ENCODE measurements around the gene TTC39C. TPM values are rescaled to one million over a fixed set of nuclear protein-coding genes. Genes with fewer than 3 reads are reported as not detected.
A peak's percentile ranks its signal among the peaks of the same experiment; 100 is the strongest.

TTC39C gene
- total RNA-seq: 10 to 100 TPM; 57.4 to 59.5 TPM
- polyA plus RNA-seq: 80.2 TPM

DNA sequence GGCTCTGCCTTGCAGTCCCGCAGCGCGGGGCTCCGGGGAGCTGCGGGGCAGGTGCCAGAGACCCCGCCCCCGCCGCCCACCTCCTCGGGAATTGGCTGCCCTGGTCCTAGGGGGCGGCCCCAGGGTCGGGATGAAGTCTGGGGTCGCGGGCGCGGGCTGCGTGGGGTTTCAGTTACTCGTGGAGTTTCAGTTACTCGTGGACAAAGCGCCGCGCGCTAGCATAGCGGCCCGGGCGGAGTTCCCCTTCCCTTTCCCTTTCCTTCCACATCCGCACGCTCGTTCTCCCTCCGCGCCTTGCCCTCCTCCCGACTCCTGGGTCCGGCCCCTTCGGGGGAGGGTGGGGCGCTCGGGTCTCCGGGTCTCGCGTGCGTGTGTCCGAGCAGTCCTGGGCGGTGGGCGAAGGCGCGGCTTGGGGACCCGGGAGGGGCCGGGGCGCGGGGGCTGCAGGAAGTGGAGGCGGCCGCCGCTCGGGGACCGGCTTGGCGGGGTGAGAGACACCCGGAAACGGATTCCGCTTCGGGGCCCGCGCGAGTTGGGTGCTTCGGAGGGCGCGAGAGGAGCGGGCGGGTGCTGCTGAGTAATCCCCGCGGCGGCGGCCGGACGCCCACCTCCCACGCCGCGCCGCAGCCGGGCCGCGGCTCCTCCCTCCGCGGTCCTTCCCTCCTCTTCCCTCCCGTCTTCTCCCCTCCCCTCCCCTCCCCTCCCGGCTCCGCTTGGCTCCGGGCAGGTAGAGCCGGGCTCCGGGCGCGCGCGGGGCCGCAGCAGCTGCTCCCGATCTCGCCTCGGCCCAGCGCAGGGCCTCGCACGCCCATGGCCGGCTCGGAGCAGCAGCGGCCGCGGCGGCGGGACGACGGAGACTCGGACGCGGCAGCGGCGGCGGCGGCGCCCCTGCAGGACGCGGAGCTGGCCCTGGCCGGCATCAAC lies at the start of gene TTC39C:
TTC39C (plus strand) TSS at position 693 of the 924 bp plus-strand sequence; CDS start at position 811, 118 bp downstream.
- Mint-ChIP-seq H3K36me3 (peaks cover 0 to 35% (median 7%) of the 10 kb centered on the region in 3 donors), H3K9me3 (no peaks in the 10 kb centered on the region), H3K4me1 (peaks cover 76 to 78% (median 78%) of the 10 kb centered on the region in 3 donors), H3K4me3 (peak within 1 kb of the TSS; percentile 95 to 99 (median 98)), H3K27ac (peak within 1 kb of the TSS; percentile 90 to 98 (median 96)), H3K27me3 (peaks cover 0 to 2% of the 10 kb centered on the region in 2 donors)
- H3K9me3 ChIP-seq (ENCODE audit: low read length): no peaks in the 10 kb centered on the region
- ChIA-PET POLR2A (interaction anchor here (0.7 to 1.7 kb wide), 5 partner anchors 13 to 74 kb away, joined by 3 to 6 read pairs (median 5); no protein-coding TSS in a partner anchor), CTCF (interaction anchor here (0.8 to 1.6 kb wide), 3 partner anchors 11 to 47 kb away, joined by 3 to 6 read pairs (median 3); no protein-coding TSS in a partner anchor)
- peak; percentile 78 to 89 (median 80) for DNase-seq
- H3K27ac ChIP-seq (ENCODE audit: low read depth, low read length): peak within 1 kb of the TSS; percentile 46
- H3K4me3 ChIP-seq (ENCODE audit: low read length): peak within 1 kb of the TSS; percentile 80
- H3K4me1 ChIP-seq (ENCODE audit: insufficient read depth, low read length): peaks cover 76% of the 10 kb centered on the region
- no peaks in the 10 kb centered on the region for H3K27me3 ChIP-seq (ENCODE audit: insufficient read depth, low read length, poor library complexity, severe bottlenecking)
- no peaks in the 10 kb centered on the region for H3K36me3 ChIP-seq (ENCODE audit: insufficient read depth, low read length)

GRCh38 chr18:23966909-23967308 lies 47.6 kb upstream of the TTC39C start:
- Mint-ChIP-seq H3K27ac (peak overlapping the region; percentile 66 to 98 (median 86)), H3K4me1 (peaks cover 77 to 82% (median 80%) of the 10 kb centered on the region in 3 donors), H3K27me3 (no peaks in the 10 kb centered on the region), H3K9me3 (no peaks in the 10 kb centered on the region), H3K36me3 (no peaks in the 10 kb centered on the region), H3K4me3 (peak overlapping the region in 6 of 7 donors; percentile 58 to 87 (median 70))
- Histone ChIP-seq H3K27me3 (ENCODE audit: insufficient read depth, low read length, poor library complexity, severe bottlenecking) (no peaks in the 10 kb centered on the region), H3K9me3 (ENCODE audit: low read length) (no peaks in the 10 kb centered on the region), H3K36me3 (ENCODE audit: insufficient read depth, low read length) (no peaks in the 10 kb centered on the region), H3K4me3 (ENCODE audit: low read length) (no peak overlapping the region), H3K4me1 (ENCODE audit: insufficient read depth, low read length) (peaks cover 74% of the 10 kb centered on the region), H3K27ac (ENCODE audit: low read depth, low read length) (no peak overlapping the region)
- no peak for DNase-seq
- POLR2A ChIA-PET: interaction anchor here (1.4 to 2.3 kb wide), 4 partner anchors 9 to 48 kb away, joined by 4 to 10 read pairs (median 7); partner anchors contain the start of gene TTC39C
- CTCF ChIA-PET: interaction anchor here (0.6 to 7.5 kb wide), 10 partner anchors 14 to 151 kb away, joined by 3 to 44 read pairs (median 3); partner anchors contain the start of gene TTC39C

DNA sequence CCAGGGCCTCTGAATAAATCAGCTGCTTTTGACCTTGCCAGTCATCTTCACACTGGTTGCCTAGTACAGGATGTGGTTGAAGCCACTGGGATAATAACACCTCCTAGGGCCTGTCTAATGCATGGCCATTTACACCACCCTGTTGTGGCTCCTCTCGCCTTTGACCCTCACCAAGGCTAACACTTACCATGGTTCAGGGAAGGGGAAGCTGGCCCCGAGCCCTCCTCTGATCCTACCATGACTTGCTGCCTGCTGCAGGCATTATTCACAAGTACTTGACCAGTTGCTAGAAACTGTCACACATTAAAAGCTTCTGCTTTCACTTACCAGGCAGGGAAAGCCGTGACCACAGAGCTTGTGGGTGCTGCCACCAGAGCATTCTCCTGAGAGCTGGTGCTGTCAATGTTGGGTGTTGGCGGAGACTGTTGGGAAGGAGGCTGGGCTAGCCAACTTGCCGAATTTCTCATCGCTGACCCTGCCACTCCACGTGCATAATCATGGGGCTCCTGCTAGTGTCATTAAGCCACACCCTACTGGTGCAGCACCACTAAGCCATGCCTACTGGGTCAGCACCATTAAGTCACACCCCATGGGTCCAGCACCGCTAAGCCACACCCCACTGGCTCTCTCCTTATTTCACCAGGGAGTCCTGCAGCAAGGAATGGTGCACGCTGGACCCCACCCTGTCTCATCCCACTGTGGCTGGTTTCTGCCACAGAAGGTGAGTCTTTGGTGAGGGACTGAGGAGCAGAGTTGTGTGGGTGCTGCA lies 47.0 kb upstream of the TTC39C start:
- Histone ChIP-seq H3K27me3 (ENCODE audit: insufficient read depth, low read length, poor library complexity, severe bottlenecking) (no peaks in the 10 kb centered on the region), H3K9me3 (ENCODE audit: low read length) (no peaks in the 10 kb centered on the region), H3K36me3 (ENCODE audit: insufficient read depth, low read length) (no peaks in the 10 kb centered on the region), H3K27ac (ENCODE audit: low read depth, low read length) (no peak overlapping the region), H3K4me1 (ENCODE audit: insufficient read depth, low read length) (peaks cover 80% of the 10 kb centered on the region), H3K4me3 (ENCODE audit: low read length) (no peak overlapping the region)
- Mint-ChIP-seq H3K27ac (peak overlapping the region; percentile 66 to 98 (median 86)), H3K4me3 (peak overlapping the region in 6 of 7 donors; percentile 58 to 87 (median 68)), H3K27me3 (no peaks in the 10 kb centered on the region), H3K36me3 (no peaks in the 10 kb centered on the region), H3K9me3 (no peaks in the 10 kb centered on the region), H3K4me1 (peaks cover 83 to 88% (median 86%) of the 10 kb centered on the region in 3 donors)
- CTCF ChIA-PET: interaction anchor here (0.9 to 7.5 kb wide), 11 partner anchors 10 to 151 kb away, joined by 3 to 44 read pairs (median 4); partner anchors contain the start of gene TTC39C
- POLR2A ChIA-PET: interaction anchor here (0.7 to 2.3 kb wide), 6 partner anchors 8 to 47 kb away, joined by 3 to 10 read pairs (median 5); partner anchors contain the start of gene TTC39C
- peak in 4 of 5 donors; percentile 13 to 66 (median 33) for DNase-seq

DNA sequence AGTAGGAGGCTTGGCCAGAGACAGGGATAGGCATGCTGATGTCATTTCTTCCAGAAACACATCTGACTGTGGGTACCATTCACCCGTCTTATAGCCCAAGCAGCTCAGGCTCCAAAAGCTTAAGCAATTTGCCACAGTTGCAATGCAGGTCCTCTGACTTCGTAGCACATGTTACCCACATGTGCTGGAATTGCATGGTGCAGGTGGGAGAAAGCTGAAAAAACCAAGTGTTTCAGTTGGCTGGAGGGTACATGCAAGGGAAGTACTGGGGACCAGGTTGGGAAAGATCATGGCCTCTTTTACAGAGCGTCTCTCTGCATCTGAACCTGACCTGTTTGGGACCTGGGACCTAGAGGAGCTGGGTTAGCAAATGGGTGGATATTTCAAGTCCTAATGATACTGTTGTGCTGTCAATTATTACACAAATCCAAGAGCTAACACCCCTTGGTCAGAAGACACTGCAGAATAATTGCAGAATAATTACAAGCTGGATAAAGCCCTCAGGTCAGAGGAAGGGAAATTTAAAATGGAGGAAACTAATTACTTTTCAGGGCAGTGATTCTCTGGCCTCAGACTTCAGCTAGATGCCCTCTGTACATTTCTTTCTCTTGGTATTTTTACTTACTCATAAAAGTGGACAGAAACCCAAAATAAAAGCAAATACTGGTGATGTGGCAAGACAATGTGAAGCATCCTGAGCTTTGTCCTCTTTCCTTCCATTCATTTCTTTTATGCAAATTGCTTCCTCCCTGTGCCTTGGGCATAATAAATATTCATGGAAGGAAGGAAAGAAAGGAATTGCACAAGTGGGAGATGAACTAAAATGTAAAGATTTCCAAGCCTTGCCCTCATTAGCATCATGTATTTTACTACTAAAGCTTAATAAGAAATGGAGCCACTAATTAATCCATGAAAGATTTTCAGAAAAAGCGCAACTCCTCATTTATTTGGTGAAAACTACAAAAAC lies 45.6 kb upstream of the TTC39C start:
- peaks cover 0 to 1% (median 0%) of the 10 kb centered on the region in 3 donors for H3K36me3 Mint-ChIP-seq
- DNase-seq: no peak
- POLR2A ChIA-PET: interaction anchor here (0.7 to 1.1 kb wide), 4 partner anchors 9 to 42 kb away, joined by 3 to 9 read pairs (median 3); no protein-coding TSS in a partner anchor
- no peaks in the 10 kb centered on the region for H3K9me3 ChIP-seq (ENCODE audit: low read length)
- H3K9me3 Mint-ChIP-seq: no peaks in the 10 kb centered on the region
- CTCF ChIA-PET: interaction anchor here (0.8 to 7.5 kb wide), 8 partner anchors 9 to 145 kb away, joined by 3 to 44 read pairs (median 5); no protein-coding TSS in a partner anchor
- peak overlapping the region; percentile 66 to 100 (median 91) for H3K27ac Mint-ChIP-seq
- no peak overlapping the region for H3K27ac ChIP-seq (ENCODE audit: low read depth, low read length)
- peak overlapping the region in 5 of 7 donors; percentile 6 to 71 (median 62) for H3K4me3 Mint-ChIP-seq
- no peaks in the 10 kb centered on the region for H3K27me3 ChIP-seq (ENCODE audit: insufficient read depth, low read length, poor library complexity, severe bottlenecking)
- H3K36me3 ChIP-seq (ENCODE audit: insufficient read depth, low read length): no peaks in the 10 kb centered on the region
- no peak overlapping the region for H3K4me3 ChIP-seq (ENCODE audit: low read length)
- H3K27me3 Mint-ChIP-seq: no peaks in the 10 kb centered on the region
- H3K4me1 ChIP-seq (ENCODE audit: insufficient read depth, low read length): peaks cover 87% of the 10 kb centered on the region
- peaks cover 92 to 95% (median 94%) of the 10 kb centered on the region in 3 donors for H3K4me1 Mint-ChIP-seq

DNA sequence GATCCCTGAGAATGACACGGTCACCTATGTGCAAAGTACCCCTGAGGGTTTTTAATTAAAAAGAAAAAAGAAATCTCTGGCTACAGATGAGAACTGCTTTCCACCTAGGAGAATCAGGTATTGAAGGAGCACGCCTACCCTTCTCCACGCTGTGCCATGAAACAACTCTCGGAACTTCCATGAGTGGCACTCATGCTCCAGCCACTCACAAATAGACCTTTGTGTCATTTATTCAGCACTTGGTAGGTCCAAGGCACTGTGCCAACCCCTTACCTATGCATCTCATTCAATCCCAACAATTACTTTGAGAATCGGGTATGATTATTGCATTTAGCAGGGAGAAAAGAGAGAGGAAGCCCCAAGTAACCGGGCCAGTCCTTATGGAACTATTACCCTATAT lies 44.9 kb upstream of the TTC39C start:
- Mint-ChIP-seq H3K27ac (peak overlapping the region; percentile 64 to 100 (median 98)), H3K36me3 (peaks cover 0 to 6% (median 1%) of the 10 kb centered on the region in 3 donors), H3K4me3 (peak overlapping the region in 3 of 7 donors; percentile 29 to 72 (median 64)), H3K27me3 (no peaks in the 10 kb centered on the region), H3K9me3 (peaks cover 0 to 5% (median 0%) of the 10 kb centered on the region in 5 donors), H3K4me1 (peaks cover 89 to 95% (median 94%) of the 10 kb centered on the region in 3 donors)
- ChIA-PET POLR2A (interaction anchor here (0.7 kb wide), 1 partner anchor 23 kb away, joined by 3 read pairs; no protein-coding TSS in a partner anchor), CTCF (interaction anchor here (0.8 to 7.5 kb wide), 5 partner anchors 21 to 145 kb away, joined by 3 to 44 read pairs (median 11); no protein-coding TSS in a partner anchor)
- H3K27ac ChIP-seq (ENCODE audit: low read depth, low read length): no peak overlapping the region
- no peaks in the 10 kb centered on the region for H3K27me3 ChIP-seq (ENCODE audit: insufficient read depth, low read length, poor library complexity, severe bottlenecking)
- H3K4me3 ChIP-seq (ENCODE audit: low read length): no peak overlapping the region
- no peaks in the 10 kb centered on the region for H3K36me3 ChIP-seq (ENCODE audit: insufficient read depth, low read length)
- no peak for DNase-seq
- H3K4me1 ChIP-seq (ENCODE audit: insufficient read depth, low read length): peaks cover 82% of the 10 kb centered on the region
- no peaks in the 10 kb centered on the region for H3K9me3 ChIP-seq (ENCODE audit: low read length)

- H3K4me1 ChIP-seq (ENCODE audit: insufficient read depth, low read length): peaks cover 74% of the 10 kb centered on the region
- Mint-ChIP-seq H3K27ac (peak overlapping the region; percentile 92 to 100 (median 98)), H3K4me3 (peak overlapping the region; percentile 40 to 82 (median 72)), H3K27me3 (no peaks in the 10 kb centered on the region), H3K4me1 (peaks cover 85 to 95% (median 94%) of the 10 kb centered on the region in 3 donors), H3K36me3 (peaks cover 0 to 11% (median 1%) of the 10 kb centered on the region in 3 donors), H3K9me3 (peaks cover 0 to 5% (median 0%) of the 10 kb centered on the region in 5 donors)
- no peaks in the 10 kb centered on the region for H3K36me3 ChIP-seq (ENCODE audit: insufficient read depth, low read length)
- peak; percentile 35 to 85 (median 75) for DNase-seq
- H3K27ac ChIP-seq (ENCODE audit: low read depth, low read length): peak overlapping the region; percentile 5
- no peaks in the 10 kb centered on the region for H3K27me3 ChIP-seq (ENCODE audit: insufficient read depth, low read length, poor library complexity, severe bottlenecking)
- ChIA-PET POLR2A (interaction anchor here (0.6 to 2.1 kb wide), 4 partner anchors 19 to 147 kb away, joined by 3 to 15 read pairs (median 5); partner anchors contain the start of gene TTC39C), CTCF (interaction anchor here (4.6 to 7.5 kb wide), 2 partner anchors 23 to 29 kb away, joined by 18 to 44 read pairs; no protein-coding TSS in a partner anchor)
- no peaks in the 10 kb centered on the region for H3K9me3 ChIP-seq (ENCODE audit: low read length)
- peak overlapping the region; percentile 5 for H3K4me3 ChIP-seq (ENCODE audit: low read length)
Measured at GRCh38 chr18:23970161-23971096, 44.1 kb upstream of the TTC39C start.
